ENCODE measurements around the gene JAKMIP2. TPM values are rescaled to one million over a fixed set of nuclear protein-coding genes. Genes with fewer than 3 reads are reported as not detected.

JAKMIP2 gene
- total RNA-seq, 4 donors from 2014 or later = 0.20 TPM; not detected in 3

DNA sequence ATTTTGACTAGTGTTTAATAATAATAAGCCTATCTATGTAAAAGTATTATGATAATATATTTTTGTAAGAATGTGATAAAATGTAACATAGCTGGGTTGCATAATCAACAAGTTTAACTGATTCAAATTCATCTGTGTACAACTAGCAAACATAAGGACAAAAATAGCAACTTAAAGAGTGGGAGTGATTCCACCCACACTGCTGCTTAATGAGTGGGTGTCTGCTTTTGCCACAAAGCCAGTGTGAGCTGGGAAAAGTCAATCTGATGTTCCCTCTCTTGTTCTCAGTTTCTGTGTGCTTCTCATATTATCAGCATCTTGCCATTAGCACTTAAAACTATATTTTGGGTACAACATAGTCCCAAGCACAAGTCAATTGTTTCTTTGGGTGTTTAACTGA is 161.5 kb downstream of the JAKMIP2 start:
- Histone ChIP-seq H3K4me3 (no peak overlapping the region), H3K36me3 (no peaks in the 10 kb centered on the region), H3K4me1 (no peaks in the 10 kb centered on the region), H3K9me3 (no peaks in the 10 kb centered on the region), H3K27me3 (no peaks in the 10 kb centered on the region), H3K27ac (no peak overlapping the region)
- intact Hi-C loops (cut with DNase I; ENCODE audit: low total_unique reads) = no loop called here
- TF ChIP-seq, protein P1, sequence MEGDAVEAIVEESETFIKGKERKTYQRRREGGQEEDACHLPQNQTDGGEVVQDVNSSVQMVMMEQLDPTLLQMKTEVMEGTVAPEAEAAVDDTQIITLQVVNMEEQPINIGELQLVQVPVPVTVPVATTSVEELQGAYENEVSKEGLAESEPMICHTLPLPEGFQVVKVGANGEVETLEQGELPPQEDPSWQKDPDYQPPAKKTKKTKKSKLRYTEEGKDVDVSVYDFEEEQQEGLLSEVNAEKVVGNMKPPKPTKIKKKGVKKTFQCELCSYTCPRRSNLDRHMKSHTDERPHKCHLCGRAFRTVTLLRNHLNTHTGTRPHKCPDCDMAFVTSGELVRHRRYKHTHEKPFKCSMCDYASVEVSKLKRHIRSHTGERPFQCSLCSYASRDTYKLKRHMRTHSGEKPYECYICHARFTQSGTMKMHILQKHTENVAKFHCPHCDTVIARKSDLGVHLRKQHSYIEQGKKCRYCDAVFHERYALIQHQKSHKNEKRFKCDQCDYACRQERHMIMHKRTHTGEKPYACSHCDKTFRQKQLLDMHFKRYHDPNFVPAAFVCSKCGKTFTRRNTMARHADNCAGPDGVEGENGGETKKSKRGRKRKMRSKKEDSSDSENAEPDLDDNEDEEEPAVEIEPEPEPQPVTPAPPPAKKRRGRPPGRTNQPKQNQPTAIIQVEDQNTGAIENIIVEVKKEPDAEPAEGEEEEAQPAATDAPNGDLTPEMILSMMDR (IDR thresholded peaks at IDR 0.05 in 4 of 5, conservative IDR thresholded peaks at IDR 0.05 in 1 of 5) = no peak
- TF ChIP-seq POLR2A (IDR thresholded peaks at IDR 0.05) = no peak
- ATAC-seq (no peak), DNase-seq (no peak)
- in situ Hi-C loops (cut with MboI; ENCODE audit: low sequenced_read_pairs in 4 of 4) = loop anchor here in 1 of 4 donors (10.0 kb wide), 1 partner anchor 194 kb away; no protein-coding TSS in a partner anchor

DNA sequence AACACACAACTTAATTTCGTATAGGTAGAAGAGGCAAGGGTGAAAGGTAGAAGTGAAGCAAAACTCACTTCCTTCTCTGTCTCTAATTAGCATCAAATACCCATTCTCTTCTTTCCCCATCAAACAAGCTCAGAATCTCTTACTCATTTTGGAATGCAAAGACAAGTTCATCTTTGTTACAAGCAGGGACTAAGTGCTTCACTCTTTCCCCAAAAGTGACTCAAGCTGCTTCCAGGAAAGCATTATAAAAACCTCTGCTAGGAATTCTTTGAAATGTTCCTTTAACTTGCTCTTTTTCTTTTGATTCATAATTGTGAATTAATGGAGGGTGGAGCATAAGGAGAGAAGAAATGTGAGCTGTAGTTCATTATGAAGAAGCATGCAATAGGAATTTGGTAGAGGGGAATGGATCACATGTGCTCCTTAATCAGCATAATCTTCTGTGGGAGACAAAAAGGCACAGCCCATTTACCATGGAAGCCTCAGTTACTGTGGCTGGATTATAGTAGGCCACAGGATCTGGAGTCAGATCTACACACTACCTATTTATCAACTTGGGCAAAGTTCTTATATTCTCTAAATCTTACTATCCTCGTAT is 163.1 kb downstream of the JAKMIP2 start:
- ATAC-seq = no peak
- intact Hi-C loops (cut with DNase I; ENCODE audit: low total_unique reads) (no loop called here), in situ Hi-C loops (cut with MboI; ENCODE audit: low sequenced_read_pairs in 4 of 4) (no loop called here)
- H3K4me3 ChIP-seq = no peak overlapping the region
- no peaks in the 10 kb centered on the region for H3K4me1 ChIP-seq
- H3K9me3 ChIP-seq = no peaks in the 10 kb centered on the region
- H3K36me3 ChIP-seq = no peaks in the 10 kb centered on the region
- DNase-seq = no peak
- TF ChIP-seq POLR2A (IDR thresholded peaks at IDR 0.05) = no peak
- TF ChIP-seq, protein P1 (IDR thresholded peaks at IDR 0.05 in 4 of 5, conservative IDR thresholded peaks at IDR 0.05 in 1 of 5) = no peak
- no peaks in the 10 kb centered on the region for H3K27me3 ChIP-seq
- H3K27ac ChIP-seq = no peak overlapping the region

- Histone ChIP-seq H3K36me3 (no peaks in the 10 kb centered on the region), H3K27me3 (no peaks in the 10 kb centered on the region), H3K4me1 (no peaks in the 10 kb centered on the region), H3K27ac (no peak overlapping the region), H3K9me3 (no peaks in the 10 kb centered on the region), H3K4me3 (no peak overlapping the region)
- intact Hi-C loops (cut with DNase I; ENCODE audit: low total_unique reads) (no loop called here), in situ Hi-C loops (cut with MboI; ENCODE audit: low sequenced_read_pairs in 4 of 4) (no loop called here)
- TF ChIP-seq POLR2A (IDR thresholded peaks at IDR 0.05) = no peak
- TF ChIP-seq, protein P1 (IDR thresholded peaks at IDR 0.05 in 4 of 5, conservative IDR thresholded peaks at IDR 0.05 in 1 of 5) = no peak
- DNase-seq = no peak
- no peak for ATAC-seq
Measured at GRCh38 chr5:147617711-147618350, 164.7 kb downstream of the JAKMIP2 start.

GRCh38 chr5:147617191-147617606 is 165.3 kb downstream of the JAKMIP2 start:
- intact Hi-C loops (cut with DNase I; ENCODE audit: low total_unique reads) (no loop called here), in situ Hi-C loops (cut with MboI; ENCODE audit: low sequenced_read_pairs in 4 of 4) (no loop called here)
- DNase-seq = no peak
- Histone ChIP-seq H3K27me3 (no peaks in the 10 kb centered on the region), H3K9me3 (no peaks in the 10 kb centered on the region), H3K4me1 (no peaks in the 10 kb centered on the region), H3K27ac (no peak overlapping the region), H3K4me3 (no peak overlapping the region), H3K36me3 (no peaks in the 10 kb centered on the region)
- TF ChIP-seq, protein P1 (IDR thresholded peaks at IDR 0.05 in 4 of 5, conservative IDR thresholded peaks at IDR 0.05 in 1 of 5) = no peak
- TF ChIP-seq POLR2A (IDR thresholded peaks at IDR 0.05) = no peak
- no peak for ATAC-seq

Measured in gastrocnemius medialis (tissue), 4 donors.